GM23338 (cell line): Measurements from ENCODE around the gene SPATA31D3. TPM values are rescaled to one million over a fixed set of nuclear protein-coding genes. Genes with fewer than 3 reads are reported as not detected.

Experiments
- ATAC-seq: fragments of 200-7000 bp; cut with Tn5 transposase; 3 replicates; pipeline ENCODE4 v1.9.1; 2020
- DNase-seq: peaks from one replicate; pipeline ENCODE4 v3.0.0-alpha.2; 2015; ENCODE audit warnings: low spot score
- H2AFZ ChIP-seq: fragments of 200-600 bp; sonication (generic); 2 replicates; pipeline ENCODE4 v1.8.0; 2016; ENCODE audit warnings: antibody characterized with exemption, mild to moderate bottlenecking, moderate library complexity
- H3F3A ChIP-seq: fragments of 200-600 bp; sonication (generic); replicated peaks from 2 replicates; pipeline ENCODE4 v1.8.0; 2017; ENCODE audit warnings: antibody characterized with exemption, mixed run types, low read depth
- H3K27ac ChIP-seq: fragments of 200-600 bp; sonication (generic); 2 replicates; pipeline ENCODE4 v1.6.1; 2016; ENCODE audit warnings: low read depth
- H3K27me3 ChIP-seq: fragments of 200-600 bp; sonication (generic); 2 replicates; pipeline ENCODE4 v1.8.0; 2016; ENCODE audit warnings: mild to moderate bottlenecking, mixed run types, moderate library complexity; ENCODE audit not compliant: insufficient read depth
- H3K36me3 ChIP-seq: fragments of 200-600 bp; sonication (generic); 2 replicates; pipeline ENCODE4 v1.8.0; 2016; ENCODE audit warnings: mild to moderate bottlenecking; ENCODE audit not compliant: insufficient read depth
- H3K4me1 ChIP-seq: fragments of 200-600 bp; sonication (generic); 2 replicates; pipeline ENCODE4 v1.8.0; 2016; ENCODE audit warnings: mild to moderate bottlenecking, moderate library complexity; ENCODE audit not compliant: insufficient read depth
- H3K4me2 ChIP-seq: fragments of 200-600 bp; sonication (generic); 2 replicates; pipeline ENCODE4 v1.7.1; 2017; ENCODE audit warnings: mixed run types
- H3K4me3 ChIP-seq: fragments of 200-600 bp; sonication (generic); 2 replicates; pipeline ENCODE4 v1.6.1; 2016; ENCODE audit warnings: mixed run types
- H3K79me2 ChIP-seq: fragments of 200-600 bp; sonication (generic); replicated peaks from 2 replicates; pipeline ENCODE4 v1.8.0; 2017; ENCODE audit warnings: mild to moderate bottlenecking; ENCODE audit not compliant: insufficient read depth
- H3K9me2 ChIP-seq: fragments of 200-600 bp; sonication (generic); 2 replicates; pipeline ENCODE4 v1.8.0; 2017; ENCODE audit not compliant: insufficient read depth
- H4K20me1 ChIP-seq: fragments of 200-600 bp; sonication (generic); replicated peaks from 2 replicates; pipeline ENCODE4 v1.8.0; 2017; ENCODE audit warnings: mild to moderate bottlenecking; ENCODE audit not compliant: insufficient read depth
- H3K27ac Mint-ChIP-seq: 2 replicates; pipeline ENCODE4 v1.8.0; 2020; ENCODE audit warnings: inconsistent platforms, mild to moderate bottlenecking, moderate library complexity, mixed read lengths
- H3K27me3 Mint-ChIP-seq: 3 replicates; pipeline ENCODE4 v1.8.0; 2022; ENCODE audit warnings: low read depth, mild to moderate bottlenecking, moderate library complexity, mixed read lengths, inconsistent platforms; ENCODE audit not compliant: insufficient read depth, poor library complexity
- H3K36me3 Mint-ChIP-seq: 3 replicates; pipeline ENCODE4 v1.8.0; 2021; ENCODE audit warnings: low read depth, mild to moderate bottlenecking, inconsistent platforms, moderate library complexity, mixed read lengths
- H3K4me1 Mint-ChIP-seq: 3 replicates; pipeline ENCODE4 v1.8.0; 2020; ENCODE audit warnings: mild to moderate bottlenecking, inconsistent platforms, mixed read lengths
- H3K4me3 Mint-ChIP-seq: 3 replicates; pipeline ENCODE4 v1.8.0; 2021; ENCODE audit warnings: moderate library complexity, mild to moderate bottlenecking, inconsistent platforms, mixed read lengths
- H3K9me3 Mint-ChIP-seq: 3 replicates; pipeline ENCODE4 v1.8.0; 2020; ENCODE audit warnings: moderate library complexity, mild to moderate bottlenecking, inconsistent platforms, mixed read lengths
- CREB1 ChIP-seq: fragments of 250-450 bp; sonication (Bioruptor Pico); IDR thresholded peaks from 2 replicates; pipeline ENCODE4 v1.5.0; 2020; ENCODE audit warnings: low read depth, mild to moderate bottlenecking, moderate library complexity
- CTCF ChIP-seq, 2 experiments: fragments of 200-600 bp in 1 of 2; sonication (generic) in 1 of 2; conservative IDR thresholded peaks; 2 replicates each; pipeline versions ENCODE4 v1.5.1 to v1.6.1; 2016 to 2017; ENCODE audit warnings: antibody characterized with exemption in 2 of 2, low read depth in 2 of 2, mild to moderate bottlenecking in 2 of 2, moderate library complexity in 1 of 2
- ETS1 ChIP-seq: IDR thresholded peaks from 2 replicates; pipeline ENCODE4 v1.6.1; 2016; ENCODE audit warnings: antibody characterized with exemption
- EZH2 ChIP-seq: fragments of 200-600 bp; sonication (generic); IDR thresholded peaks from one replicate; pipeline ENCODE4 v1.8.0; 2017; ENCODE audit warnings: antibody characterized with exemption, mild to moderate bottlenecking, low read depth; ENCODE audit not compliant: unreplicated experiment
- EZH2phosphoT487 ChIP-seq: fragments of 200-600 bp; sonication (generic); IDR thresholded peaks from one replicate; pipeline ENCODE4 v1.8.1; 2018; ENCODE audit warnings: antibody characterized with exemption; ENCODE audit not compliant: unreplicated experiment
- JUNB ChIP-seq: IDR thresholded peaks from one replicate; pipeline ENCODE4 v1.6.1; 2016; ENCODE audit warnings: antibody characterized with exemption; ENCODE audit not compliant: unreplicated experiment
- NANOG ChIP-seq: IDR thresholded peaks from 2 replicates; pipeline ENCODE4 v1.6.1; 2016; ENCODE audit warnings: antibody characterized with exemption, borderline replicate concordance
- POLR2AphosphoS5 ChIP-seq: IDR thresholded peaks from 2 replicates; pipeline ENCODE4 v1.6.1; 2016; ENCODE audit warnings: antibody characterized with exemption, low read depth
- REST ChIP-seq: IDR thresholded peaks from one replicate; pipeline ENCODE4 v1.6.1; 2018; ENCODE audit warnings: antibody characterized with exemption; ENCODE audit not compliant: unreplicated experiment
- STAT1 ChIP-seq: IDR thresholded peaks from one replicate; pipeline ENCODE4 v1.6.1; 2016; ENCODE audit warnings: antibody characterized with exemption; ENCODE audit not compliant: unreplicated experiment
- ZNF331 ChIP-seq: fragments of 250-450 bp; sonication (Bioruptor Pico); IDR thresholded peaks from 2 replicates; pipeline ENCODE4 v1.5.0; 2020; ENCODE audit warnings: low read depth, mild to moderate bottlenecking, moderate library complexity
- polyA plus RNA-seq: library from polyadenylated mRNA; unstranded; fragments of >200 nt; fragmentation: Nextera tagmentation; extraction: Ambion mirVana; gene quantifications from 2 replicates; pipeline ENCODE4 v1.2.1, GENCODE V29; 2016
- total RNA-seq: library from RNA; depleted of rRNA; stranded (reverse); fragments of >200 nt; shearing (Covaris generic); gene quantifications from 2 replicates; pipeline ENCODE4 v1.2.3, GENCODE V29; 2014

Gene SPATA31D3
- total and polyA plus RNA-seq, 2 experiments from 2014 or later = not detected

DNA sequence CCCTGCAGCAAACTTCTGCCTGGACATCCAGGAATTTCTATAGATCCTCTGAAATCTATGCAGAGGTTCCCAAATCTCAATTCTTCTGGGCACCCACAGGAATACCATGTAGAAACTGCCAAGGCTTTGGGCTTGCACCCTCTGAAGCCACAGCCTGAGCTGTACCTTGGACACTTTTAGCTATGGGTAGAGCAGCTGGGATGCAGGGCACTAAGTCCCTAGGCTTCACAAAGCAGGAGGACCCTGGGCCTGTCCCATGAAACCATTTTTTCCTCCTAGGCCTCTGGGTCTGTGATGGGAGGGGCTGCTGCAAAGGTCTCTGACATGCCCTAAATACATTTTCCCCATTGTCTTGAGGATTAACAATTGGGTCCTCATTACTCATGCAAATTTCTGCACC lies 12.3 kb downstream of the SPATA31D3 start (continued):
- TF ChIP-seq REST (no peak), EZH2 (no peak), CTCF (conservative IDR thresholded peaks at IDR 0.05; ENCODE audit: low read depth in 2 of 2) (no peak), ETS1 (no peak), CREB1 (CRISPR knock-in tag) (no peak), NANOG (no peak)

GRCh38 chr9:81964218-81965171 lies 21.2 kb downstream of the SPATA31D3 start:
- no peaks in the 10 kb centered on the region for H4K20me1 ChIP-seq
- H3K79me2 ChIP-seq = no peaks in the 10 kb centered on the region
- Mint-ChIP-seq H3K36me3 (no peaks in the 10 kb centered on the region; the same call in 2 of the 3 replicates), H3K4me1 (no peaks in the 10 kb centered on the region), H3K9me3 (no peaks in the 10 kb centered on the region; the same call in 1 of the 3 replicates), H3K27me3 (no peaks in the 10 kb centered on the region), H3K4me3 (no peak overlapping the region), H3K27ac (no peak overlapping the region)
- H3K27ac ChIP-seq = no peak overlapping the region
- H3F3A ChIP-seq = no peaks in the 10 kb centered on the region
- no peak overlapping the region for H2AFZ ChIP-seq
- DNase-seq = no peak
- no peak for ATAC-seq
- no peak overlapping the region for H3K4me2 ChIP-seq
- peaks cover 11% of the 10 kb centered on the region; the same call in 1 of the 2 replicates for H3K9me2 ChIP-seq
- no peaks in the 10 kb centered on the region for H3K27me3 ChIP-seq
- no peak overlapping the region for H3K4me3 ChIP-seq
- H3K4me1 ChIP-seq = no peaks in the 10 kb centered on the region
- H3K36me3 ChIP-seq = no peaks in the 10 kb centered on the region
- TF ChIP-seq ZNF331 = no peak
- TF ChIP-seq EZH2 = no peak
- TF ChIP-seq CREB1 (CRISPR knock-in tag) = no peak
- TF ChIP-seq CTCF (conservative IDR thresholded peaks at IDR 0.05; ENCODE audit: low read depth in 2 of 2) = no peak
- no peak for TF ChIP-seq ETS1
- no peak for TF ChIP-seq JUNB
- TF ChIP-seq POLR2AphosphoS5 = no peak
- TF ChIP-seq STAT1 = no peak
- TF ChIP-seq REST = no peak
- no peak for TF ChIP-seq NANOG
- no peak for TF ChIP-seq EZH2phosphoT487
